PC-3 (cell line): ENCODE measurements around the gene TMED4. TPM values are rescaled to one million over a fixed set of nuclear protein-coding genes. Genes with fewer than 3 reads are reported as not detected.

Experiments
- ATAC-seq: fragments of 200-7000 bp; cut with Tn5 transposase; 2 replicates; pipeline ENCODE4 v1.9.1; 2020; ENCODE audit warnings: mild to moderate bottlenecking, moderate library complexity
- BruUV-seq: library from RNA; stranded (reverse); fragments of 400-500 nt; replicated peaks from 2 replicates; lab custom pipeline; 2021; lab: Mats Ljungman, UMichigan
- CTCF ChIA-PET: fragments of 300-600 bp; sonication (Branson Sonifier 250); formaldehyde crosslinking; loops from one replicate; lab custom pipeline; 2022; ENCODE audit warnings: antibody characterized with exemption; lab: Charles Lee
- POLR2A ChIA-PET: fragments of 300-600 bp; sonication (Branson Sonifier 250); formaldehyde crosslinking; loops from one replicate; lab custom pipeline; 2022; ENCODE audit warnings: antibody characterized with exemption; ENCODE audit not compliant: unreplicated experiment; lab: Charles Lee
- DNase-seq: peaks from one replicate; pipeline ENCODE4 v3.0.0-alpha.2; 2015
- H2AFZ ChIP-seq: fragments of 300-600 bp; sonication (generic); 2 replicates; pipeline ENCODE4 v1.6.0; 2016; ENCODE audit warnings: antibody characterized with exemption, low read length
- H3F3A ChIP-seq: fragments of 300-600 bp; sonication (generic); one replicate; pipeline ENCODE4 v1.6.0; 2017; ENCODE audit warnings: antibody characterized with exemption, low read length, control low read depth, mild to moderate bottlenecking; ENCODE audit not compliant: unreplicated experiment
- H3K27ac ChIP-seq: fragments of 300-600 bp; sonication (generic); 2 replicates; pipeline ENCODE4 v1.5.1; 2016; ENCODE audit warnings: mild to moderate bottlenecking, low read length
- H3K27me3 ChIP-seq: fragments of 300-600 bp; sonication (generic); 2 replicates; pipeline ENCODE4 v1.6.1; 2016; ENCODE audit warnings: low read length, mixed read lengths
- H3K36me3 ChIP-seq: fragments of 300-600 bp; sonication (generic); 2 replicates; pipeline ENCODE4 v1.6.1; 2016; ENCODE audit warnings: low read depth, mixed run types, low read length, mixed read lengths
- H3K4me1 ChIP-seq: fragments of 300-600 bp; sonication (generic); 2 replicates; pipeline ENCODE4 v1.5.1; 2016; ENCODE audit warnings: low read length; ENCODE audit not compliant: insufficient read depth
- H3K4me2 ChIP-seq: fragments of 300-600 bp; sonication (generic); 2 replicates; pipeline ENCODE4 v1.6.0; 2016; ENCODE audit warnings: low read length
- H3K4me3 ChIP-seq: fragments of 300-600 bp; sonication (generic); 2 replicates; pipeline ENCODE4 v1.5.1; 2016; ENCODE audit warnings: mild to moderate bottlenecking, low read length, mixed read lengths
- H3K79me2 ChIP-seq: fragments of 300-600 bp; sonication (generic); 2 replicates; pipeline ENCODE4 v1.6.1; 2017; ENCODE audit warnings: low read length, mixed read lengths
- H3K9ac ChIP-seq: fragments of 300-600 bp; sonication (generic); 2 replicates; pipeline ENCODE4 v1.6.0; 2016; ENCODE audit warnings: mild to moderate bottlenecking, low read length
- H3K9me2 ChIP-seq: fragments of 300-600 bp; sonication (generic); replicated peaks from 2 replicates; pipeline ENCODE4 v1.6.1; 2016; ENCODE audit warnings: mixed run types, low read length, mixed read lengths
- H3K9me3 ChIP-seq: fragments of 300-600 bp; sonication (generic); 2 replicates; pipeline ENCODE4 v1.6.1; 2016; ENCODE audit warnings: low read length, mixed read lengths
- H4K20me1 ChIP-seq: fragments of 300-600 bp; sonication (generic); 2 replicates; pipeline ENCODE4 v1.6.1; 2016; ENCODE audit warnings: low read length, mixed read lengths
- CTCF ChIP-seq: fragments of 300-600 bp; sonication (generic); conservative IDR thresholded peaks from 2 replicates; pipeline ENCODE4 v1.5.1; 2017; ENCODE audit warnings: antibody characterized with exemption, low read depth, mild to moderate bottlenecking, low read length
- EZH2 ChIP-seq: fragments of 300-600 bp; sonication (generic); IDR thresholded peaks from one replicate; pipeline ENCODE4 v1.6.1; 2017; ENCODE audit warnings: antibody characterized with exemption, mild to moderate bottlenecking, low read length; ENCODE audit not compliant: unreplicated experiment
- EZH2phosphoT487 ChIP-seq: fragments of 300-600 bp; sonication (generic); IDR thresholded peaks from 2 replicates; pipeline ENCODE4 v1.6.1; 2018; ENCODE audit warnings: mild to moderate bottlenecking, antibody characterized with exemption, low read length, borderline replicate concordance
- intact Hi-C: fragments of 100-400 bp; cut with micrococcal nuclease; formaldehyde crosslinking; loops from 2 replicates; pipeline ENCODE4 v1.9.0; 2023
- total RNA-seq: library from RNA; depleted of rRNA; stranded (reverse); fragments of >200 nt; gene quantifications from 2 replicates; pipeline ENCODE4 v1.2.3, GENCODE V29; 2014

TMED4 gene
- total RNA-seq, 1 experiment from 2014 or later, result 80.0 TPM

- intact Hi-C loops, result loop anchor here (5.0 kb wide), 1 partner anchor 82 kb away; no protein-coding TSS in a partner anchor
- ChIA-PET CTCF (no interaction called here), POLR2A (no interaction called here)
- DNase-seq (no peak), ATAC-seq (no peak)
- no peak overlapping the region for H3K9ac ChIP-seq
- H3F3A ChIP-seq, result no peaks in the 10 kb centered on the region
- H3K9me3 ChIP-seq, result no peaks in the 10 kb centered on the region
- H2AFZ ChIP-seq, result no peak overlapping the region
- H3K9me2 ChIP-seq, result no peaks in the 10 kb centered on the region
- no peak overlapping the region for H3K4me3 ChIP-seq
- peaks cover 13% of the 10 kb centered on the region for H3K4me1 ChIP-seq
- TF ChIP-seq EZH2phosphoT487, result no peak
- TF ChIP-seq CTCF, result no peak
- no peak for TF ChIP-seq EZH2
- H3K27me3 ChIP-seq, result no peaks in the 10 kb centered on the region
- no peak overlapping the region for H3K27ac ChIP-seq
- peaks cover 6% of the 10 kb centered on the region; the same call in 1 of the 2 replicates for H4K20me1 ChIP-seq
- peaks cover 73% of the 10 kb centered on the region for H3K36me3 ChIP-seq
- H3K4me2 ChIP-seq, result no peak overlapping the region
- BruUV-seq, result no TSS peak
- peaks cover 43% of the 10 kb centered on the region for H3K79me2 ChIP-seq
Measured at GRCh38 chr7:44568771-44569560, 13.1 kb downstream of the TMED4 start.

GRCh38 chr7:44567884-44568283 lies 14.1 kb downstream of the TMED4 start:
- Histone ChIP-seq H2AFZ (no peak overlapping the region), H3K9ac (no peak overlapping the region), H3K27ac (no peak overlapping the region), H3K4me2 (no peak overlapping the region), H4K20me1 (peaks cover 6% of the 10 kb centered on the region; the same call in 1 of the 2 replicates), H3K36me3 (peaks cover 71% of the 10 kb centered on the region), H3K79me2 (peaks cover 32% of the 10 kb centered on the region), H3K4me3 (no peak overlapping the region), H3K9me2 (no peaks in the 10 kb centered on the region), H3K9me3 (no peaks in the 10 kb centered on the region), H3K27me3 (no peaks in the 10 kb centered on the region), H3F3A (no peaks in the 10 kb centered on the region), H3K4me1 (peaks cover 18% of the 10 kb centered on the region)
- TF ChIP-seq EZH2 (no peak), CTCF (no peak), EZH2phosphoT487 (no peak)
- POLR2A ChIA-PET, result no interaction called here
- no peak for ATAC-seq
- intact Hi-C loops, result loop anchor here (5.0 kb wide), 1 partner anchor 81 kb away; no protein-coding TSS in a partner anchor
- BruUV-seq, result no TSS peak
- CTCF ChIA-PET, result no interaction called here
- DNase-seq, result no peak

GRCh38 chr7:44566680-44567079 lies 15.4 kb downstream of the TMED4 start:
- Histone ChIP-seq H3K27me3 (no peaks in the 10 kb centered on the region), H2AFZ (no peak overlapping the region), H3K4me2 (no peak overlapping the region), H4K20me1 (peaks cover 6% of the 10 kb centered on the region; the same call in 1 of the 2 replicates), H3K9me2 (no peaks in the 10 kb centered on the region), H3F3A (no peaks in the 10 kb centered on the region), H3K4me3 (no peak overlapping the region), H3K9ac (no peak overlapping the region), H3K9me3 (no peaks in the 10 kb centered on the region), H3K79me2 (peaks cover 20% of the 10 kb centered on the region), H3K27ac (no peak overlapping the region), H3K4me1 (peaks cover 16% of the 10 kb centered on the region), H3K36me3 (peaks cover 59% of the 10 kb centered on the region)
- no peak for TF ChIP-seq EZH2phosphoT487
- no peak for TF ChIP-seq CTCF
- no peak for TF ChIP-seq EZH2
- CTCF ChIA-PET, result no interaction called here
- ATAC-seq, result no peak
- POLR2A ChIA-PET, result no interaction called here
- intact Hi-C loops, result loop anchor here (5.0 kb wide), 1 partner anchor 79 kb away; no protein-coding TSS in a partner anchor
- DNase-seq, result no peak
- no TSS peak for BruUV-seq
